GM12878 (cell line): ENCODE results near the gene KRT6C. TPM values are rescaled to one million over a fixed set of nuclear protein-coding genes. Genes with fewer than 3 reads are reported as not detected.

ENCODE experiments used
- ATAC-seq: fragments of 200-7000 bp; cut with Tn5 transposase; 3 replicates; pipeline ENCODE4 v1.9.1; 2020; ENCODE audit warnings: mild to moderate bottlenecking, moderate library complexity
- BruUV-seq: library from RNA; stranded (reverse); fragments of 400-500 nt; replicated peaks from 2 replicates; lab custom pipeline; 2021; lab: Mats Ljungman, UMichigan
- CTCF ChIA-PET: fragments of 300-600 bp; sonication (Branson Sonifier 250); formaldehyde crosslinking; extraction: SDS; loops from one replicate; lab custom pipeline; 2021; ENCODE audit warnings: inconsistent platforms; lab: Yijun Ruan, JAX
- POLR2A ChIA-PET: fragments of 350-600 bp; formaldehyde crosslinking; extraction: SDS; loops from one replicate; lab custom pipeline; 2021; ENCODE audit warnings: inconsistent platforms; lab: Charles Lee
- RAD21 ChIA-PET: fragments of 300-600 bp; sonication (Branson Sonifier 250); formaldehyde crosslinking; loops from one replicate; lab custom pipeline; 2023; ENCODE audit warnings: antibody characterized with exemption; ENCODE audit not compliant: unreplicated experiment; lab: Charles Lee
- SMC1A ChIA-PET: fragments of 300-600 bp; sonication (Branson Sonifier 250); formaldehyde crosslinking; loops from one replicate; lab custom pipeline; 2023; ENCODE audit not compliant: unreplicated experiment, uncharacterized antibody; lab: Charles Lee
- DNase-seq: peaks from one replicate; pipeline ENCODE4 v3.0.0-alpha.2; 2011; ENCODE audit warnings: low read depth, low spot score
- FAIRE-seq: peaks from 3 replicates; lab custom pipeline; 2011; peaks lifted over from hg19 to GRCh38; lab: Jason Lieb, UNC
- H2AFZ ChIP-seq: 2 replicates; pipeline ENCODE4 v1.6.0; 2011; ENCODE audit warnings: low read depth, low read length, control low read depth; ENCODE audit not compliant: control insufficient read depth
- H3K27ac ChIP-seq: 2 replicates; pipeline ENCODE4 v1.5.1; 2011; ENCODE audit warnings: control low read depth; ENCODE audit not compliant: control insufficient read depth, insufficient read depth
- H3K27me3 ChIP-seq, 2 experiments: replicated peaks in 1 of 2; 2 replicates each; pipeline versions ENCODE4 v1.6.0 to v1.6.1; 2011; ENCODE audit warnings: low read length in 1 of 2; ENCODE audit not compliant: control insufficient read depth in 2 of 2, insufficient read depth in 2 of 2
- H3K36me3 ChIP-seq, 2 experiments: 2 replicates each; pipeline ENCODE4 v1.5.1; 2011; ENCODE audit warnings: low read length in 1 of 2; ENCODE audit not compliant: control insufficient read depth in 2 of 2, insufficient read depth in 2 of 2
- H3K4me1 ChIP-seq: 2 replicates; pipeline ENCODE4 v1.6.1; 2011; ENCODE audit warnings: mild to moderate bottlenecking, low read length, moderate library complexity, mixed read lengths; ENCODE audit not compliant: control insufficient read depth, insufficient read depth
- H3K4me2 ChIP-seq: 2 replicates; pipeline ENCODE4 v1.6.0; 2011; ENCODE audit warnings: control low read depth; ENCODE audit not compliant: control insufficient read depth, insufficient read depth
- H3K4me3 ChIP-seq: fragments of 200-600 bp; sonication (generic); 2 replicates; pipeline ENCODE4 v1.5.1; 2016
- H3K79me2 ChIP-seq: 2 replicates; pipeline ENCODE4 v1.6.0; 2011; ENCODE audit warnings: low read length; ENCODE audit not compliant: control insufficient read depth, insufficient read depth
- H3K9ac ChIP-seq: 2 replicates; pipeline ENCODE4 v1.8.0; 2011; ENCODE audit warnings: low read length, control low read depth, mixed read lengths; ENCODE audit not compliant: control insufficient read depth, insufficient read depth
- H3K9me3 ChIP-seq: replicated peaks from 3 replicates; pipeline ENCODE4 v1.5.1; 2011; ENCODE audit warnings: mild to moderate bottlenecking, low read length; ENCODE audit not compliant: control insufficient read depth, insufficient read depth
- H4K20me1 ChIP-seq: 2 replicates; pipeline ENCODE4 v1.6.0; 2011; ENCODE audit not compliant: control insufficient read depth, insufficient read depth
- ESRRA ChIP-seq: IDR thresholded peaks from 2 replicates; pipeline ENCODE4 v1.6.1; 2012; ENCODE audit warnings: mild to moderate bottlenecking, low read length, improper control_type of control experiment
- JUNB ChIP-seq: IDR thresholded peaks from 2 replicates; pipeline ENCODE4 v1.6.1; 2016; ENCODE audit warnings: antibody characterized with exemption, mild to moderate bottlenecking
- KLF5 ChIP-seq: fragments of 450-650 bp; IDR thresholded peaks from 2 replicates; pipeline ENCODE4 v1.6.1; 2014; ENCODE audit warnings: mild to moderate bottlenecking; ENCODE audit not compliant: partially characterized antibody
- MXI1 ChIP-seq: fragments of 150-350 bp; IDR thresholded peaks from 2 replicates; pipeline ENCODE4 v1.6.1; 2011; ENCODE audit warnings: low read depth, mild to moderate bottlenecking, inconsistent platforms, low read length, improper control_type of control experiment
- NFIC ChIP-seq: IDR thresholded peaks from 2 replicates; pipeline ENCODE4 v1.6.1; 2012; ENCODE audit warnings: low read depth, mild to moderate bottlenecking, inconsistent platforms, low read length, moderate library complexity
- NFYA ChIP-seq: IDR thresholded peaks from 2 replicates; pipeline ENCODE4 v1.6.1; 2011; ENCODE audit warnings: low read depth, mild to moderate bottlenecking, low read length, improper control_type of control experiment, borderline replicate concordance
- NR2C1 ChIP-seq: fragments of 450-650 bp; IDR thresholded peaks from 2 replicates; pipeline ENCODE4 v1.6.1; 2017; ENCODE audit warnings: antibody characterized with exemption, mild to moderate bottlenecking, moderate library complexity
- NRF1 ChIP-seq: conservative IDR thresholded peaks from 2 replicates; pipeline ENCODE4 v1.6.1; 2011; ENCODE audit warnings: mild to moderate bottlenecking, low read depth, low read length, improper control_type of control experiment
- PAX8 ChIP-seq: fragments of 450-650 bp; IDR thresholded peaks from 2 replicates; pipeline ENCODE4 v1.6.1; 2017; ENCODE audit warnings: mild to moderate bottlenecking, moderate library complexity
- RAD51 ChIP-seq: fragments of 450-650 bp; IDR thresholded peaks from 2 replicates; pipeline ENCODE4 v1.6.1; 2016; ENCODE audit warnings: moderate library complexity, mild to moderate bottlenecking, inconsistent platforms
- WGBS: methylation state at CpG from one replicate; pipeline ENCODE4 v1.1.6; 2016; ENCODE audit warnings: low lambda C conversion rate; ENCODE audit not compliant: insufficient replicate concordance, insufficient coverage; ENCODE audit errors: missing lambda C conversion rate; 5-methylcytosine and 5-hydroxymethylcytosine counted together
- in situ Hi-C: fragments of 300-500 bp; cut with MboI; formaldehyde crosslinking; loops from 9 replicates; pipeline ENCODE4 v1.14.3; 2018; ENCODE audit warnings: mixed read lengths
- intact Hi-C: fragments of 100-400 bp; cut with micrococcal nuclease; formaldehyde crosslinking; loops from one replicate; pipeline ENCODE4 v1.14.2; 2022; ENCODE audit not compliant: unreplicated experiment
- polyA plus RNA-seq, 11 experiments: library from polyadenylated mRNA; depleted of rRNA in 4 of 11; unstranded in 6 of 11; stranded (reverse) in 5 of 11; fragments of >200 nt; fragmentation: Nextera tagmentation in 4 of 11; fragmentation: Illumina TruSeq in 1 of 11; extraction: Ambion mirVana in 4 of 11; extraction: Trizol in 1 of 11; gene quantifications; 1 replicate in 1 of 11; 2 replicates in 10 of 11; pipeline versions ENCODE4 v1.2.1 to v1.2.3, GENCODE V29; 2011 to 2016; ENCODE audit warnings: inconsistent platforms in 2 of 11, missing spikeins in 2 of 11, low read depth in 1 of 11
- total RNA-seq, 4 experiments: library from RNA; depleted of rRNA in 3 of 4; stranded (reverse); fragments of >200 nt in 3 of 4; fragmentation: Illumina TruSeq in 1 of 4; extraction: Trizol in 1 of 4; gene quantifications; 2 replicates each; pipeline versions ENCODE4 v1.2.1 to v1.2.3, GENCODE V29; 2013 to 2021

Gene KRT6C
- total and polyA plus RNA-seq, 10 of the 15 experiments (the other 5 are each of a cell fraction or from before 2014, with no cell fraction given) = not detected

GRCh38 chr12:52434760-52435530 is 38.7 kb downstream of the KRT6C start (continued):
- TF ChIP-seq NFIC (no peak), PAX8 (no peak), KLF5 (no peak), RAD51 (no peak), ESRRA (no peak), JUNB (no peak)

- RAD21 ChIA-PET = no interaction called here
- CTCF ChIA-PET = no interaction called here
- no peak within 1 kb of the TSS for H3K9ac ChIP-seq
Measured at GRCh38 chr12:52434081-52434733, 39.4 kb downstream of the KRT6C start, which contains the start of gene KRT75. Gene KRT75 (minus strand): TSS chr12:52434371. CDS start chr12:52434304, 67 bp downstream.

More at GRCh38 chr12:52434081-52434733, 39.4 kb downstream of the KRT6C start, which contains the start of gene KRT75:
- POLR2A ChIA-PET = no interaction called here
- no peak for DNase-seq
- FAIRE-seq = no peak
- Histone ChIP-seq H3K36me3 (no peaks in the 10 kb centered on the region), H4K20me1 (no peaks in the 10 kb centered on the region), H3K4me3 (no peak within 1 kb of the TSS), H3K79me2 (no peaks in the 10 kb centered on the region), H3K4me1 (no peaks in the 10 kb centered on the region), H3K9me3 (no peaks in the 10 kb centered on the region), H3K4me2 (no peak within 1 kb of the TSS), H2AFZ (no peak within 1 kb of the TSS), H3K27me3 (peaks cover 0 to 1% of the 10 kb centered on the region in 2 experiments; a peak in 3 of 4 replicates), H3K27ac (no peak within 1 kb of the TSS)
- SMC1A ChIA-PET = no interaction called here
- no peak for ATAC-seq
- in situ Hi-C loops = no loop called here
- intact Hi-C loops = no loop called here
- WGBS = 39% methylated on average over 20 of the region's 20 CpGs
- no TSS peak for BruUV-seq
- TF ChIP-seq KLF5 (no peak), NFYA (no peak), NR2C1 (no peak), NRF1 (no peak), MXI1 (no peak)
